Caki2 (cell line): ENCODE measurements around the gene GRN. TPM values are rescaled to one million over a fixed set of nuclear protein-coding genes. Genes with fewer than 3 reads are reported as not detected.
"Not testable (repeated sequence)": the region's sequence is repeated elsewhere in the genome, so short reads cannot be mapped to it uniquely, and the experiment has no call there.

Source experiments
- DNase-seq: peaks from one replicate; pipeline ENCODE4 v3.0.0-alpha.2; 2015; ENCODE audit warnings: low read depth
- in situ Hi-C: cut with HindIII; loops from 2 replicates; pipeline ENCODE4 v1.10.0; 2016; ENCODE audit warnings: low sequenced_read_pairs, low pct_unique_long_range_greater_than_20kb, mixed read lengths
- total RNA-seq: library from RNA; depleted of rRNA; stranded (reverse); fragments of >200 nt; shearing (Covaris generic); gene quantifications from 2 replicates; pipeline ENCODE4 v1.2.3, GENCODE V29; 2014; ENCODE audit warnings: low replicate concordance

The GRN gene
- total RNA-seq, 1 experiment from 2014 or later, result 543 TPM

- in situ Hi-C loops, result no loop called here
- DNase-seq, result no peak
Observed at GRCh38 chr17:44318077-44318892, 26.8 kb upstream of the GRN start.

DNA sequence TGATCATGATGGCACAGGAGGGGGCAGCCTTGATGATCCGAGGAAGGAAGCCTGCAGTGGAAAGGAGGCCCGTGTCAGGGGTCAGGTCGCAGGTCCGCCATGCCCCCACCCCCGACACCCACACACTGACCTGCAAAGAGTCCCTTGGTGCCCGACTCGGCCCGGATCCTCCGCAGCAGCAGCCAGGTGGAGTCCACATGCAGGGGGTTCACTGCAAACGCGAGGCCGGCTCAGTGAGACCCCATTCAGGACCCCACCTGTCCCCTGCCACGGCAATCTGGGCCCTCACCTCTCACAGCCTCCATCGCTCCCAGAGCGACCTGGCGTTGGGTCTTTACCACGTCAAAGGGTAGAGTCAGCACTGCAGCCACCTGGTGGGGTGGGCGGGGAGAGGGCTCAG is 25.0 kb upstream of the GRN start:
- DNase-seq, result no peak
- in situ Hi-C loops, result no loop called here

- DNase-seq, result no peak
- in situ Hi-C loops, result no loop called here
Observed at GRCh38 chr17:44321246-44322120, 23.6 kb upstream of the GRN start.

DNA sequence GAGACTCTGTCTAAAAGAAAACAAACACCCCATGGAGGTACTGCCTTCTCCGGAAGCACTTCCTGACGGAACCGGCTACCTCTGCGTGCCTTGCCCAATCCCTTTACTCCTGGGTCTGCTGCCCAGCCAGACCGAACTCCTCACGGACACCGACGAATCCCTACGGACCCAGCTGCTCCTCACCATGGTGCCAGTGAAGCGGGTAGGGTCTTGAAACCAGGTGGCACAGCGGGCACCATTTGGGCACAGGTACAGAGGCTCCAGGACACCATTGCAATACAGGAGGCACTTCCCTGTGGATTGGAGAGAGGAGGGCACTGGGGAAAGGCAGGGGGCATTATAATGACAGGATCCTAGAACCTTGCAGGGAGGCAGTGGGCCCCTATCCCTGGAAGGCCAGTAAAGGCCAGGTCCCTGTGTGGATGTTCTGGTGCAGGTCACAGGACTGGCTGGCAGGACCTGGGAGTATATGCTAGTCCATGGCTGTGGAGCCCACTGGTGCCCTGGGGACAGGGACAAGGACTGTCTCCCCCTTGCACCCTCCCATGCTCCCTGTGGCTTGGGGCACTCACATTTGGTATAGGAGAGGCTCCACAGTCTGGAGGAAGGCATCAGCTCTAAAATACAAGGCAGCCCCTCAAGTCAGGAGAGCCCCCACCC is 22.7 kb upstream of the GRN start:
- no peak for DNase-seq
- in situ Hi-C loops, result no loop called here

- no peak for DNase-seq
- in situ Hi-C loops, result no loop called here
Observed at GRCh38 chr17:44323359-44324091, 21.6 kb upstream of the GRN start.

DNA sequence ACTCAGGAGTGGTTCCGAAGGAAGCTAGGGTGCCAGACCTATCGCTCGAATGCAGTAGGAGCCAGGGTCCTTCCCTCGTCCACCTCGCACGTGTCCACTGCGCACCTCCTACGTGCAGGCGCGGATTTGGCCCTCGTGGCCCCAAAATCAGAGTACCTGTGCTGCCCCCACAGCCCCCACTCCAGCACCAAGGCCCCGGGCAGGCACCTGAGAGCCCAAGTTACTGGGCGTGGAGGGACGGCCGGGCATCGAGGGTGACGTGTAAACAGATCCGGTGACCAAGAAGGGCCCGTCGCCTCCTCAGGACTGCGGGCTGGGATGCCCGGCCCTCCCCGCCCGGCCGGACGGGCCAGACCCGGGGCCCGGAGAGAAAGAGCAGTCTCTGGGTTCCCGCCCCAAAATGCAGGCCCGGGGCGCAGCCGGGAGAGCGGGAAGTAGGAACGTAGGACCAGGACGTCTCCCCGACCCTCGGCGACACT is 21.0 kb upstream of the GRN start:
- DNase-seq, result no peak
- in situ Hi-C loops, result no loop called here

- in situ Hi-C loops, result no loop called here
- peak; percentile 92 for DNase-seq
Observed at GRCh38 chr17:44324571-44325275, 20.4 kb upstream of the GRN start, which contains the start of gene SLC25A39. TSS of gene SLC25A39 (minus strand) at chr17:44324823. CDS start at chr17:44323562, 1,261 bp downstream.

DNA sequence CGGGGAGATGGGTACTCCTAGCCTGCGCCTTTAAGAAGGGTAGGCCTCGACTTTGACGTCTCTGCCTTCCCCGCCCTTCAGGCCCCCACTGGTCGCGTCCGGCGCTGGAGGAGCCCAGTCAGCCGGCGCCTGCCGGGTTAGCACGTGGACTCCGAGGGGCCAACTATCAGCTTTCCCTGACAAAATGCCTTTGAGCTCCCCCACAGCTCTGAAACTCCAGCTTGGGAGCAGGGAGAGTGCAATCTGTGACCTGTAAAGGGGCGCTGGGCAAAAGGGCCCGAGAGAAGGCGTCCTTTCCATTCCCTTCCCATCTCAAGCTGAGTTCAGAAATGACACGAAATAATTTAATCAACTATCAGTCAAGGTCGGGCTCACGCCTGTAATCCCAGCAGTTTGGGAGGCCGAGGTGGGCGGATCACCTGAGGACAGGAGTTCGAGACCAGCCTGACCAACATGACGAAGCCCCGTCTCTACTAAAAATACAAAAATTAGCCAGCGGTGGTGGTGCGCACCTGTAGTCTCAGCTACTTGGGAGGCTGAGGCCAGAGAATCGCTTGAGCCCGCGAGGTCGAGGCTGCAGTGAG is 18.1 kb upstream of the GRN start:
- peak; percentile 94 for DNase-seq
- in situ Hi-C loops, result no loop called here

- DNase-seq, result no peak
- in situ Hi-C loops, result no loop called here
Observed at GRCh38 chr17:44327715-44328449, 17.2 kb upstream of the GRN start.

GRCh38 chr17:44329516-44329915 is 15.6 kb upstream of the GRN start:
- in situ Hi-C loops, DNase-seq: not testable (repeated sequence)

DNA sequence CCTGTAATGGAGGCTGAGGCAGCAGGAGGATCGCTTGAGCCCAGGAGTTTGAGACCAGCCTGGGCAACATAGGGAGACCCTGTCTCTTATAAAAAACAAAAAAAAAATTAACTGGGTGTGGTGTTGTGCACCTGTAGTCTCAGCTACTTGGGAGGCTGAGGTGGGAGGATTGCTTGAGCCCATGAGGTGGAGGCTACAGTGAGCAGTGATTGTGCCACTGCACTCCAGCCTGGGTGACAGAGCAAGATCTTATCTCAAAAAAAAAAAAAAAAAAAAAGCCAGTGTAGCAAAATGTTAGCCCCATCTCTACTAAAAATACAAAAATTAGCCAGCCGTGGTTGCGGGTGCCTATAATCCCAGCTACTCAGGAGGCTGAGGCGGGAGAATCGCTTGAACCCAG is 14.8 kb upstream of the GRN start:
- in situ Hi-C loops, DNase-seq: not testable (repeated sequence)

- DNase-seq, result peak; percentile 88
- in situ Hi-C loops, result no loop called here
Observed at GRCh38 chr17:44331249-44331760, 13.8 kb upstream of the GRN start.

- in situ Hi-C loops, result no loop called here
- DNase-seq, result no peak
Observed at GRCh38 chr17:44333371-44333770, 11.7 kb upstream of the GRN start.

DNA sequence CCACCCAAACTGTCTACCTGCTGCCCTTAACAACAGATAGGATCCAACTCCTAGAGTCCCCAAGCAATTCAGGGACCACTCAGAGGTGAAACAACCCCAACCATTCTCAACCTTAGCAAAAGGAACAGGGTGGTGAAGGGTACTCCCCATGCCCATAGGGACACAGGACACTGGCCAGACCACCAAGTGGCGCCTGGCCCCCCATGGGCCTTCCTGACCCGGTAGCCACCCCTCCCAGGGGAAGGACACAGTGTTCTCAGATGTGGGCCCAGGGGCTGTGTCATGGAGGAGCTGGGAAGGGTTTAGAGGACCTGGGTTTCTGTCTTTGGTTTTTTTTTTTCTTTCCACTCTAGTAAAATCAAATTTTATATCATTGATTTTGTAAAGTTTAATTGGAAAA is 10.8 kb upstream of the GRN start:
- no peak for DNase-seq
- in situ Hi-C loops, result no loop called here

DNA sequence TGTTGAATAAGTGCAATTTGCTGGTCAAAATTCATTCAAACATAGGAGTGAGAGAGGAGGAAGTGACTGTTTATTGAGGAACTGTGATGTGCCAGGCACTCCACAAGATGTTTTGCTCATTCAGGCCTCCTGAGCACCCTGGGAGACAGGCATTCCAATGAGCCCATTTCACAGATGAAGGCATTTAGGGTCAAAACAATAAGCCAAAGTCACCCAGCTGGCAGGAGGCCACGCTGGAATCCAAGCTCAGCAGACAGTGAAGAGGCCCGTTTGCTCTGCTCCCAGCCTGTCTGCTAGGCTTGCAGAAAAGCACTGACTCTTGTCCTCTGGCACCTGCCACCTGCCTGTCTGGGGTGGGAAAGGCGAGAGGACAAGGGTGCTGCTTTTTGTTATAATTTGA is 10.4 kb upstream of the GRN start:
- in situ Hi-C loops, result no loop called here
- peak; percentile 22 for DNase-seq

GRCh38 chr17:44335564-44335963 is 9.5 kb upstream of the GRN start:
- DNase-seq, result no peak
- in situ Hi-C loops, result no loop called here
